HepG2 (cell line): ENCODE measurements around the gene CDC6. TPM values are rescaled to one million over a fixed set of nuclear protein-coding genes. Genes with fewer than 3 reads are reported as not detected.

Experiments used
- CSRNP2 ChIP-seq: sonication (generic); formaldehyde crosslinking; conservative IDR thresholded peaks from 2 replicates; pipeline ENCODE4 v1.8.0; 2022; ENCODE audit warnings: low read depth, missing genetic modification reagents
- DNMT1 ChIP-seq: sonication (generic); formaldehyde crosslinking; IDR thresholded peaks from 2 replicates; pipeline ENCODE4 v1.5.1; 2020; ENCODE audit warnings: mild to moderate bottlenecking, missing genetic modification reagents
- KDM3A ChIP-seq: IDR thresholded peaks from 2 replicates; pipeline ENCODE4 v1.6.1; 2018; ENCODE audit warnings: low read depth, missing compliant biosample characterization
- KDM4B ChIP-seq: sonication (generic); formaldehyde crosslinking; IDR thresholded peaks from 2 replicates; pipeline ENCODE4 v1.4.0; 2020; ENCODE audit warnings: missing genetic modification reagents
- MATR3 ChIP-seq: sonication (generic); formaldehyde crosslinking; IDR thresholded peaks from 2 replicates; pipeline ENCODE4 v1.4.0; 2020; ENCODE audit warnings: missing genetic modification reagents
- MIXL1 ChIP-seq: IDR thresholded peaks from 2 replicates; pipeline ENCODE4 v1.6.1; 2016
- MXD3 ChIP-seq: IDR thresholded peaks from 2 replicates; pipeline ENCODE4 v1.6.1; 2016; ENCODE audit warnings: mild to moderate bottlenecking, missing biosample characterization, missing genetic modification reagents
- RAD21 ChIP-seq: fragments of 450-650 bp; formaldehyde crosslinking; IDR thresholded peaks from 2 replicates; pipeline ENCODE4 v1.5.0; 2020; ENCODE audit warnings: mild to moderate bottlenecking
- SMARCE1 ChIP-seq: fragments of 450-650 bp; IDR thresholded peaks from 2 replicates; pipeline ENCODE4 v1.6.1; 2017; ENCODE audit warnings: borderline replicate concordance
- SNAPC5 ChIP-seq: sonication (generic); formaldehyde crosslinking; IDR thresholded peaks from 2 replicates; pipeline ENCODE4 v1.8.1; 2023; ENCODE audit warnings: mild to moderate bottlenecking, missing genetic modification reagents, borderline replicate concordance
- ZBTB40 ChIP-seq, 2 experiments: fragments of 450-650 bp in 1 of 2; sonication (generic) in 1 of 2; formaldehyde crosslinking in 1 of 2; IDR thresholded peaks; 2 replicates each; pipeline versions ENCODE4 v1.6.1 to v1.8.0; 2016 to 2022; ENCODE audit warnings: antibody characterized with exemption in 1 of 2, mild to moderate bottlenecking in 1 of 2, missing genetic modification reagents in 1 of 2
- ZMYM2 ChIP-seq: sonication (generic); formaldehyde crosslinking; IDR thresholded peaks from 2 replicates; pipeline ENCODE4 v1.8.0; 2022; ENCODE audit warnings: mild to moderate bottlenecking, missing genetic modification reagents
- ZNF382 ChIP-seq: sonication (generic); formaldehyde crosslinking; IDR thresholded peaks from 2 replicates; pipeline ENCODE4 v1.5.0; 2020; ENCODE audit warnings: missing genetic modification reagents, mild to moderate bottlenecking, borderline replicate concordance
- ZNF569 ChIP-seq: sonication (generic); formaldehyde crosslinking; IDR thresholded peaks from 2 replicates; pipeline ENCODE4 v1.5.0; 2020; ENCODE audit warnings: mild to moderate bottlenecking, missing genetic modification reagents, moderate library complexity, borderline replicate concordance
- ZNF777 ChIP-seq: sonication (generic); formaldehyde crosslinking; IDR thresholded peaks from 2 replicates; pipeline ENCODE4 v1.4.0; 2020; ENCODE audit warnings: missing genetic modification reagents
- ZNF878 ChIP-seq: sonication (generic); formaldehyde crosslinking; IDR thresholded peaks from 2 replicates; pipeline ENCODE4 v1.8.1; 2023; ENCODE audit warnings: mild to moderate bottlenecking, missing genetic modification reagents, moderate library complexity
- polyA plus RNA-seq, 8 experiments: library from polyadenylated mRNA; depleted of rRNA in 3 of 8; stranded (reverse) in 7 of 8; unstranded in 1 of 8; fragments of >200 nt; fragmentation: Illumina TruSeq in 4 of 8; extraction: Trizol in 4 of 8; gene quantifications; 2 replicates each; pipeline versions ENCODE4 v1.2.1 to v1.2.3, GENCODE V29; 2011 to 2016; ENCODE audit warnings: low read depth in 4 of 8, missing spikeins in 1 of 8, mixed read lengths in 1 of 8; ENCODE audit not compliant: insufficient read depth in 1 of 8
- total RNA-seq, 5 experiments: library from RNA; depleted of rRNA; stranded (reverse); fragments of >200 nt; fragmentation: Illumina TruSeq; extraction: Trizol; gene quantifications; 2 replicates each; pipeline ENCODE4 v1.2.3, GENCODE V29; 2016; ENCODE audit warnings: low read depth in 1 of 5

Gene CDC6
- total and polyA plus RNA-seq, 2 of the 13 experiments (the other 11 are each of a cell fraction or from before 2014, with no cell fraction given): 17.4 to 114 TPM

GRCh38 chr17:40315678-40316570 lies 28.2 kb downstream of the CDC6 start (continued):
- no peak for TF ChIP-seq KDM4B (CRISPR knock-in tag)
- TF ChIP-seq ZNF382 (CRISPR knock-in tag): no peak
- TF ChIP-seq RAD21 (CRISPR knock-in tag): no peak
- peak; percentile 13; the same call in 1 of the 2 replicates for TF ChIP-seq MATR3 (CRISPR knock-in tag)
- TF ChIP-seq ZNF777 (CRISPR knock-in tag): no peak
- TF ChIP-seq KDM3A: no peak
- no peak for TF ChIP-seq ZBTB40 (IDR thresholded peaks at IDR 0.05)
- 0 out of 2 replicates have a peak, but pooled peaks have one; percentile 14 for TF ChIP-seq ZBTB40 (CRISPR knock-in tag; IDR thresholded peaks at IDR 0.05)
- TF ChIP-seq ZNF569 (CRISPR knock-in tag): no peak
- no peak for TF ChIP-seq CSRNP2 (CRISPR knock-in tag)
- TF ChIP-seq ZMYM2 (CRISPR knock-in tag): no peak
- no peak for TF ChIP-seq MIXL1
- peak; percentile 89; the same call in 1 of the 2 replicates for TF ChIP-seq DNMT1 (CRISPR knock-in tag)
- no peak for TF ChIP-seq SMARCE1
- no peak for TF ChIP-seq ZNF878
- no peak for TF ChIP-seq SNAPC5 (CRISPR knock-in tag)
- no peak for TF ChIP-seq MXD3 (CRISPR knock-in tag)
